LNCaP clone FGC (cell line): Measurements from ENCODE around the gene MCEE.

Experiments
- DNase-seq: peaks from one replicate; pipeline ENCODE4 v3.0.0-alpha.2; 2011; ENCODE audit warnings: low read depth
- H3K4me3 ChIP-seq: 2 replicates; pipeline ENCODE4 v1.5.1; 2011; ENCODE audit warnings: mild to moderate bottlenecking, low read depth, low read length, control low read depth
- CTCF ChIP-seq: IDR thresholded peaks from 2 replicates; pipeline ENCODE4 v1.5.1; 2012; ENCODE audit warnings: mild to moderate bottlenecking; ENCODE audit not compliant: control insufficient read depth, insufficient read depth; ENCODE audit errors: extremely low read depth

Gene MCEE

GRCh38 chr2:71064754-71065621 is 65.0 kb downstream of the MCEE start:
- no peak for TF ChIP-seq CTCF
- no peak overlapping the region for H3K4me3 ChIP-seq
- DNase-seq, result no peak

- TF ChIP-seq CTCF, result no peak
- DNase-seq, result no peak
- no peak overlapping the region for H3K4me3 ChIP-seq
Observed at GRCh38 chr2:71064110-71064611, 65.9 kb downstream of the MCEE start.

GRCh38 chr2:71063216-71063615 is 66.8 kb downstream of the MCEE start:
- TF ChIP-seq CTCF, result no peak
- no peak overlapping the region for H3K4me3 ChIP-seq
- no peak for DNase-seq

GRCh38 chr2:71060871-71061270 is 69.2 kb downstream of the MCEE start:
- no peak for TF ChIP-seq CTCF
- H3K4me3 ChIP-seq, result no peak overlapping the region
- DNase-seq, result no peak

- H3K4me3 ChIP-seq, result no peak overlapping the region
- no peak for DNase-seq
- TF ChIP-seq CTCF, result no peak
Observed at GRCh38 chr2:71060211-71060610, 69.8 kb downstream of the MCEE start.
